VCaP (cell line): ENCODE data around the gene SLX9.

Source experiments
- H3K27ac ChIP-seq: fragments of 450-650 bp; 2 replicates; pipeline ENCODE4 v1.5.1; 2017
- CTCF ChIP-seq: fragments of 450-650 bp; conservative IDR thresholded peaks from 2 replicates; pipeline ENCODE4 v1.5.1; 2017; ENCODE audit warnings: mild to moderate bottlenecking, moderate library complexity

The SLX9 gene

GRCh38 chr21:44934797-44935532, 4.9 kb upstream of the SLX9 start:
- TF ChIP-seq CTCF, result no peak
- H3K27ac ChIP-seq, result no peak overlapping the region

GRCh38 chr21:44935533-44935927, 4.3 kb upstream of the SLX9 start:
- no peak for TF ChIP-seq CTCF
- H3K27ac ChIP-seq, result no peak overlapping the region

- TF ChIP-seq CTCF, result no peak
- peak overlapping the region; percentile 93 for H3K27ac ChIP-seq
Measured at GRCh38 chr21:44938772-44939531, 877 bp upstream of the SLX9 start.

- TF ChIP-seq CTCF, result no peak
- H3K27ac ChIP-seq, result peak overlapping the region; percentile 93
Measured at GRCh38 chr21:44940116-44940631, 345 bp downstream of the SLX9 start.

GRCh38 chr21:44941567-44941966, 1.7 kb downstream of the SLX9 start:
- peak overlapping the region; percentile 93; the same call in 1 of the 2 replicates for H3K27ac ChIP-seq
- TF ChIP-seq CTCF, result no peak

GRCh38 chr21:44942566-44942965, 2.7 kb downstream of the SLX9 start:
- no peak overlapping the region; the same call in 1 of the 2 replicates for H3K27ac ChIP-seq
- no peak for TF ChIP-seq CTCF

GRCh38 chr21:44943005-44943685, 3.3 kb downstream of the SLX9 start:
- H3K27ac ChIP-seq, result no peak overlapping the region
- no peak for TF ChIP-seq CTCF
